HK-2 (cell line): ENCODE measurements around the gene KRTAP10-1.
A peak's percentile ranks its signal among the peaks of the same experiment; 100 is the strongest.

Source experiments
- DNase-seq: peaks from one replicate; pipeline ENCODE4 v3.0.0-alpha.2; 2018; ENCODE audit not compliant: unreplicated experiment

KRTAP10-1 gene

DNA sequence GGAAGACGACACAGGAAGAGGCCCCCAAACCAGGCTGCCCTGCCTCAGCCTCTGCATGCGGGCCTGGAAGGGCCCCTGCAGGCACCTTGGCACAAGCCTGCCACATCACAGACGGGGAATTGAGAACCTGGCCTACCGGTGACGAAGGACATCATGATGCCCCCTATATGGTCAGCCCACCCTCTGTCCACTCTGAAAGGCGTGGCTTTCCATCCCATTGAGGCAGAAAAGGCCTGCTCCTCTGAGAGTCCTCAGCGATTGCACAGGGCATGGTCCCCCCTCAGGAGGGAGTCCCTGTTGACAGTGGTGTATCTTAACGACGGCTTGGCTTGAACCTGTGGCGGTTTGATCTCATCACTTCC lies 11.4 kb downstream of the KRTAP10-1 start:
- no peak for DNase-seq

DNA sequence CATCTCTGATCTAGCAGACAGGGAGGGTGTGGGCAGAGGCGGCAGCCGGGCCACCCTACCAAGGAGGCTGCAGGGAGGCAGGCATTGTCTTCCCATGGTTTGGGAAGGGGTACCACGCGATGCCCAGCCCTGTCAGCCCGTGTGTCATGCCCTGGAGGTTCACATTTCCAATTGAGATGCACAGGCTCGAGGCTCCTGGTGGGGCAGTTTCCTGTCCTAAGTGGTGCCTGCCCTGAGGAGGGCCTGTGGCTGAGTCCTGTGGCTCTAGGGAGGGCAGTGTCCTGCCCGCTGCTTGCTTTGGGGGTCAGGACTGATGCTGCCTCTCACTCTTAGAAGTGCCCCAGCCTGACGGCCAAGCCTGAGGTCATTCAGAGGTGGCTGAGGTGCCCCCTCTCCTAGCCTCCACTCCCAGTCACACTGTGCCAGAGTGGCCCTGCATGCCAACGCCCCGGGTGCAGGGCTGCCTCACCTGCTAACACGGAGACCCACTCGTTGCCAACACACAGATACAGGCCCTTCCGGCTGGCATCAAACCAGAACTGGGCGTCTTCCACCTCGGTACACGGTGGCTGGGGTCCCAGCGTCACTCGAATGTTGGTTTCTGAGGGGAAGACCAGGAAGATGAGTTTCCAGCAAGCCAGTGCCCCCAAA lies 11.9 kb downstream of the KRTAP10-1 start:
- no peak for DNase-seq

DNA sequence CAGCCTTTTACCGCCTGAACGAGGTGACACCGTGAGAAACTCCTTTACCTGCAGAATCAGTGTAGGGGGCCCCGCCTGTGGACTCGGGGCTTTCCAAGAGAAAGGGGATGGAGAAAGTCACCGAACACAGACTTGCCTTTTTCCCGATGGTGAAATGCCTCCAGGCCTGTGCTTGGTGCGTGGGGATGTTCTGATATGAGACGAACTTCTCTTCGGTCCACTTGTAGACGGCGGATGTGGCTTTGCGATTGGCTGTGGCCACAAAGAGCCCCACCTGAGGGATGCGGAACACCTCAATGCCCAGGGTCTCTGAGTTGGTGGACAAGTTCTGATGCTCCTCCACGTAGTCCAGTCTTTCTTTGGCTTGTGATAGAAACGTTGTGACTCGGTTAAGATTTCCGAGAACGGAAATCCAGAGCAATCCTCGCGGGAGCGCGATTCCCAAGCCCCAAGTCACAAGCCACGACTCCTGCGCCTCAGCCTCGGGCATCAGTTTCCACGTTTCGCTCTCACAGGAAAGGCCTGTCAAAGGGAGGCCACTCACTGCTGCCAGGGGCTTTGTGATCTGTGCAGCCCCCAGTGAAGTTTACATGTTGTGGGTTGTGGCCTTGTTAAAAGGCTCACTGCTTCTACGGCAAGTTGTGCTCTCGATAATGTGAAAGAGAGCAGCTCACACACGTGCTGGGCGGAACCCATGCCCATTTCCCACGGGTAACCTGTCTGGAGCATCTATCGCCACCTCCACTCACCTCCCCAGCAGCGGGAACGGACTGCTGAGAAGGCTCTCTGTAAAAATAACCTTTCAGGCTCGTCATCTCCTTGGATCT lies 12.6 kb downstream of the KRTAP10-1 start:
- no peak for DNase-seq

GRCh38 chr21:44526096-44526997 lies 13.6 kb downstream of the KRTAP10-1 start:
- DNase-seq: no peak

DNA sequence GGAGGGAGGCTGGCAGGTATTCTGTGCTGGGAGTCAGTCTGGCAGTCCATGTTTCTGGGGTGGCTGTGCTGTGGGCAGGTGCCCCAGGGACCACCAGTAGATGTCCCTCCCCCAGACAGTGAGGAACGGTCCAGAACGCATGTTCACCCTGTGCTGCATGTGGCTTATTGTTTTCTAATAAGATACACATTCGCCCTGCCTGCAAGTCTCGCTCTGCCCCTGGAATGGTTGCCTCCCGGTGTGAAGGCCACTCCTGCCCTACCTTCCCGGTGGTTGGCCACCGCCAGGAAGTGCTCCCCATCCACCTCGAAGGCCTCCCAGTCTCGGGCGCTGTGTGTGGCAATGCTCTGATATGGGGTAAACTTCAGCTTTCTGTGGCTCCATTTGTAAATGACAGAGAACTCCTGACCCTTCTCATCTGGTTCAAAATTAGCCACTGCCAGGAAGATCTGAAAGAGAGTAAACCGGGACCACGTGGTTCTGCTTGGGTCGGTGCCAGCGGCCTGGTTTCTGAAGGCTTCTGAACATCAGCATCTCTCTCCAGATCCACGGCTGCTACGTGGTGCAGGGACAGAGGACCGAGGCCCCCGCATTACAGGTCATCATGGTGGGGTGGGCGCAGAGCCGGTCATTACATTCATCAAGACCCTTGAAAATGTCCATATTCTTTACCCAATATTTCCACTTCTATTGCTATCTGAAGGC lies 14.5 kb downstream of the KRTAP10-1 start:
- DNase-seq: no peak

GRCh38 chr21:44524414-44525371 lies 15.3 kb downstream of the KRTAP10-1 start:
- no peak for DNase-seq

DNA sequence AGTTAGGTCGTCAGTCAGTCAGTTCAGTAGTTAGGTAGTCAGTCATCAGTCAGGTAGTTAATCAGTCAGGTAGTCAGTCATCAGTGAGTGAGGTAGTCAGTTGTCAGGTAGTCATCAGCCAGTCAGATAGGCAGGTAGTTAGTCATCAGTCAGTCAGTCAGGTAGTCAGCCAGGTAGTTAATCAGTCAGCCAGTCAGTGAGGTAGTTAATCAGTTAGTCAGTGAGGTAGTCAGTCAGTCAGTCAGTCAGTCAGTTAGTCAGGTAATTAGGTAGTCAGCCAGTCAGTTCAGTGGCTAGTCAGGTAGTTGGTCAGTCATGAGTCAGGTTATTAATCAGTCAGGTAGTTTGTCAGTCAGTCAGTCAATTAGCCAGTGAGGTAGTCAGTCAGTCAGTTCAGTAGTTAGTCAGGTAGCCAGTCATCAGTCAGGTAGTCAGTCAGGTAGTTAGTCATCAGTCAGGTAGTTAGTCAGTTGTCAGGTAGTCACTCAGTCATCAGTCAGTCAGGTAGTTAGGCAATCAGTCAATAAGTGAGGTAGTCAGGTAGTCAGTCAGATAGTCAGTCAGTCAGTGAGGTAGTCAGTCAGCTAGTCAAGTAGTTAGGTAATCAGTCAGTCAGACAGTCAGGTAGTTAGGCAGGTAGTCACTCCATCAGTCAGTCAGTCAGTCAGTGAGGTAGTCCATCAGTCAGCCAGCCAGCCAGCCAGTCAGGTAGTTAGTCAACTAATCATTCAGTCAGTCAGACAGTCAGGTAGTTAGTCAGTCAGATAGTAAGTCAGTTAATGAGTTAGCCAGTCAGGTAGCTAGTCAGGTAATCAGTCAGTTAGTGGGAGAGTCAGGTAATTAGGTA lies 16.2 kb downstream of the KRTAP10-1 start:
- no peak for DNase-seq

- DNase-seq: no peak
Observed at GRCh38 chr21:44522753-44523204, 17.2 kb downstream of the KRTAP10-1 start.

GRCh38 chr21:44521928-44522752 lies 17.9 kb downstream of the KRTAP10-1 start:
- no peak for DNase-seq

- no peak for DNase-seq
Observed at GRCh38 chr21:44521301-44521927, 18.6 kb downstream of the KRTAP10-1 start.

DNA sequence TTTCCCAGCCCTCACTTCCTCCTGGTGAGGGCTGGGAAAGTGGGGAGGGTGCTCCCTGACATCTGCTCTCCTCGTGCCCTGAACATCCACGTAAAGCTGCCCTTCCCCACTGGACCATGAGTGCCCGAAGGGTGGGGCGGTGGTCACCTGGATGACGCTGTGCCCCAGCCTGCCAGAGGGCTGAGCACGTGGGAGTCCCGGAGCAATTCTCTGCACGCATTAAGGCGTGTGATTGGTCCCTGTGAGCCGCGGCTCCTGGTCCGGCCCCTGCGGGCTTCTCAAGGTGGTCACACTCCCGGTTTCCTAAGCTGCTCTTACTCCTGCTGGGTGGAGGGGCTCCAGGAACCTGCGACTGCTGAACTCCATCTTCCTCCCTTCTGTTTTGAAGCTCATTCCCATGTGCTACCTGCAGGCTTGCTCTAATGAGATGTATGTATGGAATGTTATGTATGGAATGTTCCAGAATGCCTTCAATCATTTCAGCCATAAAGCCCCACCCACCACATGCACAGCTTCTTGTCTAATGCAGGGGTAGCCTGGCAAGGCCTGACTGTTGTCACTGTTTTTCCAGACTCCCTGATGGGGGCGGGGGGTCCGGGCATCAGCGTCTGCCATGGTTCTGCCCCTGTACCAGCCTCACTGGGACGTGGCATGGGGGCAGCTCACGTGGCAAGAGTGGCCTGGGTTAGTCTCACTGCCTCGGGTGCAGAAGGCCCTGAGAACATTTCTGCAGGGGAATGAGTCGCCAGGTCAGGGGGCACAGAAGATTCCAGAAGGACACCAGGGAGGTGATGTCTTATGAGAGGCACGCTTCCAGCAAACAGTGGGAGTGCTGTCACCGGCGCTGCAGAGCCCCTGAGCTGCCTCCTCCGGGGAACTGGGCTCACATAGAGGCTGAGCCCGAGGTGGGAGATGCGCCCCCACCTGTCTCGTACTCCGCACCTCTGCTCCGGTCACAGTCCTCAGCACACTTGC lies 19.4 kb downstream of the KRTAP10-1 start:
- DNase-seq: no peak

DNA sequence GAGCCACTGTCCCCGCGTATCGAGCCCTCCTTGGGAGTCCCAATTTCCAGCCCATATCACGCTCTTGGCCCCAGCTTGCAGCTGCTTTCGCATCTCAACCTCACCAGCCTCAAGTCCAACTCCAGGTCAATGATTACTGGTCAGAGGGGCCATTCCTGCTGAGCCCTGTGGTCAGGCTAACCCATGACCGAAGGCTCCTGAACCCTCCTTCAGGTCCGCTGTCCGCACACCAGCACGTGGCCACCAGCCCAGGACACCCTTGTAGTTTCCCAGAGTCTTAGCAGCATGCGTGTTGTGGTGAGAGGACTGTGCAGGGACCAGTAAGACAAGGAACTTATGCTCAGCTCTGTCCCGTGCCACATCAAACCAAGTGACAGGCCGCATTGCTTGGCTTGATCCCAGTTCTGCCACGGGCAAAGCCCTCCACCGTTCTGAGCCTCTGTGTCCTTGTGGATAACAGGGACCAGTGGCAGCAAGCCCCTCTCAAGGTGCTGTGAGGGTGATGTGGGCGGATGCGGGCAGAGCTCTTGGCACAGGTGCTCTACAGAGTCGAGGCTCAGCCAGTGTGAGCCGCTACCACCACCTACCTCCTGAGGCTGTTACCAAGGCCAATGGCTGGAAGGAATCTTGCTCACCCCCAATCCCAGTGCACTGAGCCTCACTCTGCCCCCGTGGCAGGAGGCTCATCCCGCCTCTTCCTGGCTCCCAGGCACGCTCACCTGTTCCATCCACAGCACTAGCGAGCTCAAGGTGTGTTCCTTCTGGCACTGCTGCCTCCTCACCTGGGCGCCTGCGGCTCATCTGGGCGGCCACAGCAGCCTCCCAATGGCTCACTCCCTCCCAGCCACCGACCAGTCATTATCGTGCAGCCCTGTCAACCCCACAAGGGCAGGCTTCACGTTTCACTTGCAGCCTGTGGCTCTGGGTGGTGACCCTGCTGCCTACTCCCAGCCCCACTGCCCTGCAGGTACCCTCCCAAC lies 20.4 kb downstream of the KRTAP10-1 start:
- no peak for DNase-seq

GRCh38 chr21:44518686-44519085 lies 21.3 kb downstream of the KRTAP10-1 start:
- DNase-seq: no peak

DNA sequence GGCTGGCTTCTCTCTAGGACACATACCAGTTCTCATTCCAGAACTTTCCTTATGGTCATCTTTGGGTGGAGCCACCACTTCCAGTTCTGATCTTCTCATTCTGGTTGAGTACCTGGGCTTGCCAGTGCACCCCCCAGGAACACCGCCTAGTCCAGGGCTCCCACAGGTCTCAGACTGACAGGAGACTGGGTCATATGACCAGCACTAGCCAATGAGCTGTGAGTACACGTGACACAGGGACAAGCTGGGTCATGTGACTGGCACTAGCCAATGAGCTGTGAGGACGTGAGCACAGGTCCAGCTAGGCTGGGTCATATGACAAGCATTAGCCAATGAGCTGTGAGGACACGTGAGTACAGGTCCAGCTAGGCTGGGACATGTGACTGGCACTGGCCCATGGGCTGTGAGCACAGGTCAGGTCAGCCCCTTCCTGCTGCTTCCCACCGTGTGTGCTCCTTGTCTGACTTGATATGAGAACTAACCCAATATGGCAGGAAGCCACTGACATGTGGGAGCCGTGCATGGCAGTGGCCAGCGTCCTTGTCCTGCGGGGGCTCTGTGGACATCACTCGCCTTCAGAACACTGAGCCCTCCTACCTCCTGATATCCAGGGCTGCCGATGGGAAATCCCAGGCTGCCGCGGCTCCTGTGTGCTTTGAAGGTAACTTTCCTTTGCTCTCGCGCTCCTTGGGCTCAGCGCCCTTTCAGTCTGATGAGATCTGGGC lies 22.7 kb downstream of the KRTAP10-1 start:
- peak; percentile 78 for DNase-seq

GRCh38 chr21:44516828-44517174 lies 23.2 kb downstream of the KRTAP10-1 start:
- DNase-seq: no peak
